GM12891 (cell line): ENCODE data around the gene S100A8.
"Not testable (repeated sequence)": the region's sequence is repeated elsewhere in the genome, so short reads cannot be mapped to it uniquely, and the experiment has no call there.

Experiments used
- DNase-seq: peaks from one replicate; pipeline ENCODE4 v3.0.0; 2011; ENCODE audit warnings: low spot score; ENCODE audit not compliant: insufficient read length
- FAIRE-seq: peaks from 2 replicates; lab custom pipeline; 2011; peaks lifted over from hg19 to GRCh38; lab: Jason Lieb, UNC
- PAX5 ChIP-seq: IDR thresholded peaks from 2 replicates; pipeline ENCODE4 v1.6.1; 2011; ENCODE audit warnings: low read length, moderate library complexity, mild to moderate bottlenecking; ENCODE audit not compliant: insufficient read depth, severe bottlenecking
- POLR2A ChIP-seq: IDR thresholded peaks from 2 replicates; pipeline ENCODE4 v1.6.1; 2011; ENCODE audit warnings: low read depth, low read length, control low read depth
- POLR2AphosphoS5 ChIP-seq: IDR thresholded peaks from 2 replicates; pipeline ENCODE4 v1.6.1; 2011; ENCODE audit warnings: low read depth, low read length, control low read depth
- POU2F2 ChIP-seq: IDR thresholded peaks from 2 replicates; pipeline ENCODE4 v1.6.1; 2011; ENCODE audit warnings: low read depth, mild to moderate bottlenecking, control low read depth, low read length, moderate library complexity
- SPI1 ChIP-seq: IDR thresholded peaks from 2 replicates; pipeline ENCODE4 v1.6.1; 2011; ENCODE audit warnings: low read depth, low read length, control low read depth
- TAF1 ChIP-seq: IDR thresholded peaks from 2 replicates; pipeline ENCODE4 v1.6.1; 2011; ENCODE audit warnings: low read depth, low read length, control low read depth

Gene S100A8

GRCh38 chr1:153415850-153416570 lies 25.1 kb upstream of the S100A8 start, which contains the start of gene S100A7A:
Gene S100A7A, plus strand, starts transcription at chr1:153416520. Its CDS starts 1,563 bp downstream, at chr1:153418083.
- no peak for FAIRE-seq
- TF ChIP-seq POU2F2 (no peak), POLR2AphosphoS5 (no peak), SPI1 (no peak), TAF1 (no peak), POLR2A (no peak), PAX5 (no peak)

GRCh38 chr1:153413961-153414360 lies 23.1 kb upstream of the S100A8 start:
- FAIRE-seq, DNase-seq: not testable (repeated sequence)

More at GRCh38 chr1:153415850-153416570, 25.1 kb upstream of the S100A8 start, which contains the start of gene S100A7A:
- DNase-seq, result no peak

- not testable (repeated sequence) for DNase-seq, FAIRE-seq
These were observed 16.4 kb upstream of the S100A8 start for GRCh38 chr1:153407274-153407673.

GRCh38 chr1:153405825-153406599 lies 15.1 kb upstream of the S100A8 start:
- not testable (repeated sequence) for DNase-seq, FAIRE-seq

GRCh38 chr1:153404768-153405167 lies 13.9 kb upstream of the S100A8 start:
- TF ChIP-seq POLR2AphosphoS5 (no peak), POLR2A (no peak), TAF1 (no peak), POU2F2 (no peak), PAX5 (no peak), SPI1 (no peak)
- FAIRE-seq (no peak), DNase-seq (peak; percentile 39)

GRCh38 chr1:153404086-153404635 lies 13.3 kb upstream of the S100A8 start:
- TF ChIP-seq SPI1 (no peak), POLR2A (no peak), TAF1 (no peak), POU2F2 (no peak), POLR2AphosphoS5 (no peak), PAX5 (no peak)
- no peak for DNase-seq
- FAIRE-seq, result no peak

- DNase-seq, result no peak
- FAIRE-seq, result no peak
- no peak for TF ChIP-seq POU2F2
- no peak for TF ChIP-seq POLR2AphosphoS5
- TF ChIP-seq SPI1, result no peak
- no peak for TF ChIP-seq PAX5
- no peak for TF ChIP-seq TAF1
- no peak for TF ChIP-seq POLR2A
These were observed 12.7 kb upstream of the S100A8 start for GRCh38 chr1:153403421-153404085.

- FAIRE-seq, result no peak
- no peak for DNase-seq
- TF ChIP-seq POU2F2, result no peak
- no peak for TF ChIP-seq TAF1
These were observed 11.4 kb upstream of the S100A8 start for GRCh38 chr1:153402226-153402625.

- no peak for TF ChIP-seq POLR2AphosphoS5
- TF ChIP-seq PAX5, result no peak
- no peak for TF ChIP-seq TAF1
- TF ChIP-seq SPI1, result no peak
- no peak for TF ChIP-seq POU2F2
- no peak for TF ChIP-seq POLR2A
- FAIRE-seq, result no peak
- no peak for DNase-seq
These were observed 10.6 kb upstream of the S100A8 start for GRCh38 chr1:153401461-153401860.

- DNase-seq (no peak), FAIRE-seq (no peak)
- TF ChIP-seq POLR2A (no peak), POU2F2 (no peak), PAX5 (no peak), SPI1 (no peak), TAF1 (no peak), POLR2AphosphoS5 (no peak)
These were observed 9.4 kb upstream of the S100A8 start for GRCh38 chr1:153400244-153400643.

GRCh38 chr1:153399401-153400055 lies 8.7 kb upstream of the S100A8 start:
- TF ChIP-seq POU2F2 (no peak), SPI1 (no peak), PAX5 (no peak), POLR2A (no peak), TAF1 (no peak), POLR2AphosphoS5 (no peak)
- DNase-seq (no peak), FAIRE-seq (no peak)
